SK-N-MC (cell line): Measurements from ENCODE around the gene THAP7.

Source experiments
- DNase-seq: peaks from one replicate; pipeline ENCODE4 v3.0.0-alpha.2; 2011; ENCODE audit warnings: low read depth, low spot score
- H3K27ac ChIP-seq: fragments of 200-600 bp; sonication (generic); 2 replicates; pipeline ENCODE4 v1.5.1; 2016; ENCODE audit warnings: mixed run types
- H3K36me3 ChIP-seq: fragments of 200-600 bp; sonication (generic); 2 replicates; pipeline ENCODE4 v1.6.1; 2017; ENCODE audit warnings: antibody characterized with exemption, low read length, mixed read lengths; ENCODE audit not compliant: insufficient read depth
- H3K4me3 ChIP-seq: fragments of 200-600 bp; sonication (generic); 2 replicates; pipeline ENCODE4 v1.5.1; 2016
- H3K9ac ChIP-seq: fragments of 200-600 bp; sonication (generic); 2 replicates; pipeline ENCODE4 v1.8.0; 2017; ENCODE audit warnings: mixed run types, mixed read lengths; ENCODE audit not compliant: insufficient read length
- H3K9me3 ChIP-seq: fragments of 200-600 bp; sonication (generic); 2 replicates; pipeline ENCODE4 v1.6.1; 2017; ENCODE audit warnings: low read depth, mild to moderate bottlenecking, antibody characterized with exemption, low read length, moderate library complexity, mixed read lengths
- EZH2 ChIP-seq: fragments of 200-600 bp; sonication (generic); IDR thresholded peaks from one replicate; pipeline ENCODE4 v1.6.1; 2017; ENCODE audit warnings: antibody characterized with exemption
- FOXP2 ChIP-seq: optimal IDR thresholded peaks from 2 replicates; pipeline ENCODE3; 2011; ENCODE audit warnings: mild to moderate bottlenecking, moderate library complexity; ENCODE audit not compliant: insufficient read depth; ENCODE audit errors: extremely low read length, control extremely low read depth
- POLR2AphosphoS5 ChIP-seq: IDR thresholded peaks from 2 replicates; pipeline ENCODE4 v1.6.1; 2012; ENCODE audit warnings: mild to moderate bottlenecking, low read depth, low read length, borderline replicate concordance

Gene THAP7

GRCh38 chr22:21003782-21004181 lies 1.9 kb upstream of the THAP7 start:
- Histone ChIP-seq H3K36me3 (peaks cover 15% of the 10 kb centered on the region; the same call in 1 of the 2 replicates), H3K27ac (no peak overlapping the region), H3K9me3 (no peaks in the 10 kb centered on the region), H3K4me3 (no peak overlapping the region), H3K9ac (no peak overlapping the region)
- DNase-seq: no peak
- no peak for TF ChIP-seq FOXP2
- no peak for TF ChIP-seq POLR2AphosphoS5
- no peak for TF ChIP-seq EZH2

DNA sequence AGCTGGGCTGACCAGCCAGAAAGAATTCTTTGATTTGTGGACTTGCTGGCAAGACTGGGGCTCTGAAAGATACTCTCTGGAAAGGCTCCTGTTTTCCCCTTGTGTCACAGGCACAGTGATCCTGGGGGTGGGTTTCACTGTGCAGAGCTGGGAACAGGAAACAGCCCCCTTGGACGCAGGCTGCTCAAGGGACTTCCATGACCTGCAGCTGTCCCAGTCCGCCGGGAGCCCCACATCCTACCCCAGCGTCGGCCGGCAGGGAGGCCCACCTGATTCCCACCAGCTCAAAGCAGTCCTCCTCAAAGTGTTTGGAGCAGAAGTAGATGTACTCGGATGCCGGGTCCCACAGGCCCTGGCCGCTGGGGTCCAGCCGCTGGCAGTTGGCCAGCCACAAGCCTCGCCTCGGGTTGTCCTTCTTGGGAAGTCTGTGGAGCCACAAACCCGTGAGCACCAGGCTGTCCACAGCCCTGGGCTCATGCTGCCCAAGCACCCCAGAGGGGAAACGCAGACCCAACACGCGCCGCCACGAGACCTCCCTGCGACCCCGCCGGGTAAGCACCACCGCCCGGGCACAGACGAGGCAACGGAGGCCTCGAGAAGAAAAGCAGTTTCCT lies 824 bp downstream of the THAP7 start:
- Histone ChIP-seq H3K9me3 (no peaks in the 10 kb centered on the region), H3K4me3 (peak overlapping the region; percentile 89), H3K36me3 (peaks cover 15% of the 10 kb centered on the region; the same call in 1 of the 2 replicates), H3K9ac (peak overlapping the region; percentile 86), H3K27ac (peak overlapping the region; percentile 89)
- TF ChIP-seq FOXP2 (no peak), POLR2AphosphoS5 (no peak), EZH2 (no peak)
- no peak for DNase-seq

DNA sequence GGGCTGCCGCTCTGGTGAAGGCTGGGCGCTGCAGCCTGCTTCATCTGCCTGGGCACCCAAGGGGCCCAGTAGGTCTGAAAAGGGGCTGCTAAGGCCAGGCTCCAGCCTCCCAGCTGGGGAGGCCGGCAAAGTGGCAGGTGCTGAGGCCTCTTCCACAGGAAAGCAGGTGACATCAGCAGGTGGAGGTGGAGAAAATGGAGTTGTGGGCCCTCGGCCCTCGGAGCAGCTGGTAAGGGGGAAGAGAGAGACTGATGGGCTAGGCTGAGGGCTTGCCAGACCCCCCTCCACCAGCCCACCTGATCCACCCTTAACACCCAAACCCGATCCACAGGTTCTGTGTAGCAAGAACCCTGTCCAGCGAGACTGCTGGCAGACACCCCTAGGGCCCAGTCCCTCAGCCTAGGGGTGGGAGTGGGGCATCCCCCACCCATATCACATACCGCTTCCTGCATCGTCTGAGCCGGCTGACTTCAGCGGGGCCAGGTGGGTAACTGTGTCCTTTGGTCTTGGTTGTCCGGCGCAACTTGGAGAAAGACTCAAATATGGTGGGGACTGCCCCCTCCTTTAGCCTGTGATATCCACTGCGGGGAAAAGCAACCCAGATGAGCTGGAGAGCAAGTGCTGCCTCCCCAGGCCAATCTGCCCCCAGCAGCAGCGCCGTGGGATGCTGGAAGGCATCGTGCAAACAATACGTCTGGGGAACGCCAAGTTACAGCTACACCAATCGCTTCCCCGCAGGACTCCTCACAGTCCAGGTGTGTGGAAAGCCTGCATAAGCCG lies 1.5 kb downstream of the THAP7 start:
- Histone ChIP-seq H3K27ac (no peak overlapping the region), H3K36me3 (peaks cover 15% of the 10 kb centered on the region; the same call in 1 of the 2 replicates), H3K9ac (peak overlapping the region; percentile 86), H3K4me3 (peak overlapping the region; percentile 89), H3K9me3 (no peaks in the 10 kb centered on the region)
- TF ChIP-seq EZH2 (no peak), FOXP2 (no peak), POLR2AphosphoS5 (no peak)
- DNase-seq: no peak

DNA sequence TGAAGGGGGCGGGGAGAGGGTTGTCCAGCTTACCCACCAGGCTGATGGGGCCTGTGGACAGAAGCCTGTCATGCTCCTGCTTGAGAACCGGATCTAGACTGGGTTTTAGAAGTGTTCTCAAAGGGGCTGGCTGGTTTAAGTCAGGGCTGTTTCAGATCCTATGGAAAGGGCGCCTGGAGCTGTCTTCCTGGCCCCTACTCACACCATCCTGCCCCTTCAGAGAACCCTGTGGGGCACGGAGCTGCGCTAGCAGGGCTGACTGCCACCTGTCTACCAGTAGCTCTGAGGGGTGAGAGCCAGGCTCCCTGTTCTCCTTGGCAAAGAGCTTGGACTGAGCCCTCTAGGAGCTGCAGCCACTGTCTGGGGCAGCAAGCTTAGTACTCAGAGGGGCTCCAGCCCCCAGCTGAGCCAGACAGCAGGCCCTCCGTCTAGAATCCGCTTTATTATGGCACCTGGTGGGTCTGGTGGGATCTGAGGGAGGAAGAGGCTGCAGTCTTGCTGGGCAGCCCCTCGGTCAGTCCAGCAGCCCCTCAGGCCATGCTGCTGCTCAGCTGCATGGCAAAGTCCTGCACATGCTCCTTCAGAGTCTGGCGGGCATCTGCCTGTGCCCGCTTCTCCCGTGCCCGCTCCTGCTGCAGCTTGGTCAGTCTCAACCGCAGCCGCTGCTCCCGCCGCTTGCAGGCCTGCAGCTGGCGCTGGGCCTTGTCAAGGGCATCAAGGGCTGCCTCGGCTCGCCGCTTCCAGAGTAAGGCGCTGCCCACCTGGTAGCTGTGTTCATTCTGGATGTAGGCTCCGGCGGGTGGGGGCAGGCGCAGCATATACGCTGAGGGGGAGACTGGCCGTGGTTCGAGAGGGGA lies 2.3 kb downstream of the THAP7 start:
- Histone ChIP-seq H3K9me3 (no peaks in the 10 kb centered on the region), H3K9ac (no peak overlapping the region), H3K4me3 (peak overlapping the region; percentile 89), H3K27ac (0 out of 2 replicates have a peak overlapping the region, but pooled peaks have one; percentile 1), H3K36me3 (peaks cover 15% of the 10 kb centered on the region; the same call in 1 of the 2 replicates)
- DNase-seq: no peak
- TF ChIP-seq EZH2: no peak

- Histone ChIP-seq H3K27ac (0 out of 2 replicates have a peak overlapping the region, but pooled peaks have one; percentile 1), H3K9me3 (no peaks in the 10 kb centered on the region), H3K9ac (no peak overlapping the region), H3K4me3 (no peak overlapping the region), H3K36me3 (peaks cover 15% of the 10 kb centered on the region; the same call in 1 of the 2 replicates)
- no peak for DNase-seq
- TF ChIP-seq POLR2AphosphoS5 (peak; percentile 72), FOXP2 (no peak)
Measured at GRCh38 chr22:20998411-20999336, 3.2 kb downstream of the THAP7 start.

DNA sequence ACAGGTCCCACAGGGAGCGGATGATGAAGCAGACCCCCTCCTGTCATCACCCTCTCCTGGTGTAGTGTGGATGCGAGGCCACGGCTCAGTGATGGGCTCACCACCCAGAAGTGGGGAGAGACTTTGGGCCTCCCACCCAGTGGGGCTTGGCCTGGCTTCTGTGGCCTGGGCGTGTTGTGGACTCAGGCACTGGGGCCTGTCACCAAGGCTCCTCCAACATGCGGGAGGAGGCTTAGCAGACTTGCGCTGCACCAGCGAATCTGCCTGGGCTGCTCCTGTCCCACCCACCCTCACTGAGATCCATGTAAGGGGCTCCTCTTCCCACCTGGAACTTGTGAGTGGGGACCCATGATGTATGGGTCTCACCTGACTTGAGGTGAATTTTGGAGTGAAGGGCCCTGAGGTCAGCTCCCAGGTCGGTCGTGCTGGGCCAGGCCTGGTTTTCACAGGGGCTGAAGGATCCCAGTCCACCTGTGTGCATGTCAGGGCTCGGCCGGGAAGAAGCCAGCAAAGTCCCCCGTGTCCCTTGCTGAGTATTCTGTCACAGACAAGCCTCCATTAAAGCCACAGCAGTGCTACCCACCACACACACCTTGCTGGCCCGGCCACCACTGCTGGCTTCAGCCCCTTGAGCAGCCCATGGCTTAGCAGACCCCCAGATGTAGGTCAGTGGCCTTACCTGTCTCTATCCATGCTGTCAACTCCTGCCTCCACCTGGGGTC lies 4.2 kb downstream of the THAP7 start:
- Histone ChIP-seq H3K9me3 (no peaks in the 10 kb centered on the region), H3K27ac (no peak overlapping the region), H3K9ac (no peak overlapping the region), H3K4me3 (no peak overlapping the region), H3K36me3 (peaks cover 15% of the 10 kb centered on the region; the same call in 1 of the 2 replicates)
- no peak; the same call in 1 of the 2 replicates for TF ChIP-seq POLR2AphosphoS5
- no peak for TF ChIP-seq FOXP2
- TF ChIP-seq EZH2: no peak
- DNase-seq: no peak
